Stimulated activated naive CD8-positive, alpha-beta T cell treated with anti-CD3 and anti-CD28 coated beads, Interleukin-15, amount 100 ng/mL, for 72 hours (primary cell): ENCODE measurements around the gene CUL7.
A peak's percentile ranks its signal among the peaks of the same experiment; 100 is the strongest.
"Not testable (repeated sequence)": the region's sequence is repeated elsewhere in the genome, so short reads cannot be mapped to it uniquely, and the experiment has no call there.

Experiments
- ATAC-seq: fragments of 150-1000 bp; cut with Tn5 transposase; 2 replicates; pipeline ENCODE4 v1.10.0; 2021; ENCODE audit warnings: mild to moderate bottlenecking, moderate library complexity
- DNase-seq, 2 donors: peaks; one replicate each; pipeline ENCODE4 v3.0.0; 2021 to 2022
- H3K27ac Mint-ChIP-seq, 2 donors: one replicate each; pipeline ENCODE4 v1.8.0; 2022; ENCODE audit warnings: mild to moderate bottlenecking in 2 of 2, mixed read lengths in 2 of 2, moderate library complexity in 2 of 2
- H3K27me3 Mint-ChIP-seq: one replicate; pipeline ENCODE4 v1.8.0; 2022; ENCODE audit warnings: mixed read lengths
- H3K4me1 Mint-ChIP-seq: one replicate; pipeline ENCODE4 v1.8.0; 2022; ENCODE audit warnings: mild to moderate bottlenecking, mixed read lengths
- H3K4me3 Mint-ChIP-seq, 2 donors: one replicate each; pipeline ENCODE4 v1.8.0; 2022; ENCODE audit warnings: mild to moderate bottlenecking in 2 of 2, mixed read lengths in 2 of 2, moderate library complexity in 1 of 2
- H3K9me3 Mint-ChIP-seq, 2 donors: one replicate each; pipeline ENCODE4 v1.8.0; 2022; ENCODE audit warnings: mixed read lengths in 2 of 2

Gene CUL7

GRCh38 chr6:43016176-43016942 lies 37.3 kb downstream of the CUL7 start:
- no peak for DNase-seq
- Mint-ChIP-seq H3K27me3 (no peaks in the 10 kb centered on the region), H3K4me3 (peak overlapping the region; percentile 38 to 40), H3K4me1 (peaks cover 78% of the 10 kb centered on the region), H3K9me3 (no peaks in the 10 kb centered on the region), H3K27ac (no peak overlapping the region)
- ATAC-seq: no peak

DNA sequence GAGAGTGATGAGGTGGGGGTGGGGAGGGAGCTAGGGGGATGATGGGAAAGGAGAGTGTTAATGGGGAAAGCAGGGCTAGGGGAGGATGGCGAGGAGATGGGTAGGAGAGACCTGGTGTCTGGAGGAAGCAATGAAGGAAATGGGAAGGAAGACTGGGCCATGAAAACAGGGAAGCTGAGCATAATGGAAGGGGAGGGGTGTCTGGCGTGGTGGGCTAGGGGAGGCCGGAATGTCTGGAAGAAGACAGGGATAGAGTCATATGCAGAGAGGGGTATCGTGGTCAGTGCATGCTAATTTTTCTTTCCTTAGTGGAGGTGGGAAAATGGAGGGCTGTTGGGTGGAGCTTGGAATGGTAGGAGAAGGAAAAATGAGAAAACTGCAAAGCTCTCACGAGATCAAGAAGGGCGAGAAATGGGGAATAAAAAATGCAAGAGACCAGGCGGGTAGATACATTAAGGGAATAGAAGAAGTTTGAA lies 39.2 kb downstream of the CUL7 start:
- H3K27ac Mint-ChIP-seq: peak overlapping the region; percentile 95 to 96
- no peaks in the 10 kb centered on the region for H3K9me3 Mint-ChIP-seq
- H3K4me1 Mint-ChIP-seq: peaks cover 77% of the 10 kb centered on the region
- ATAC-seq (no peak), DNase-seq (no peak)
- H3K4me3 Mint-ChIP-seq: peak overlapping the region; percentile 93 to 97
- H3K27me3 Mint-ChIP-seq: no peaks in the 10 kb centered on the region

DNA sequence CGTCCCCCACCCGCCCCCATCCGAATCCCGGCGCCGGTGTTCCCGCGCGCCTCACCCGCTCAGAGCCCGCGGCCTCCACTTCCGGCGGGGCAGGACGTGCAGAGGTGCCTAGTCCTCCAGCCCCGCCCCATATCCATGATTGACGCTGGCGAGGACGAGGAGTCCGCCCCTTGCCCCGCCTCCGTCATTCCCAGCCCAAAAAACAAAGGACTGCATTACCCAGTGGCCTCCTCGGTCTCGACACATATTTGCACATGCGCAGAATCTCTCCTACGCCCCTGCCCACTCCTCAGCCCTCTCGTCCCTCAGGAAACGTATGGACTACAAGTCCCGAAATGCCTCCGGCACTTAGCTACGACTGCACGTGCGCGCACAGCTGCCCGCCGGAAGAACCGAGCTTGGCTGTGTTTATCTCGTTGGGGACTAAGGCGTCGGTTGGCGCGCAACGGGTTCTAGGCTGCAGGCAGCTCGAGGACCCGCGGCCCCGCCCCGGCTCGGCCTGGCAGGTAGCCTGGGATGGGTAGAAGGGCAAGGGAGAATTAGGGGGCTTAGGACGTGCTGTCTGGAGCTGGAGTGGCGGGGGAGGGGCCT lies 39.7 kb downstream of the CUL7 start, which contains the start of the genes KLHDC3 and MEA1:
TSS of gene KLHDC3 (plus strand) at position 407 of the 591 bp plus-strand sequence. CDS start 2,944 bp downstream, outside the sequence.
TSS of gene MEA1 (minus strand) at position 104 of the 591 bp plus-strand sequence. CDS start 133 bp downstream, outside the sequence.
- Mint-ChIP-seq H3K4me3 (peak within 1 kb of the TSS; percentile 93 to 97), H3K27ac (peak within 1 kb of the TSS; percentile 95 to 97), H3K27me3 (no peaks in the 10 kb centered on the region), H3K9me3 (no peaks in the 10 kb centered on the region), H3K4me1 (peaks cover 77% of the 10 kb centered on the region)
- peak; percentile 94 for ATAC-seq
- peak; percentile 97 to 100 for DNase-seq

DNA sequence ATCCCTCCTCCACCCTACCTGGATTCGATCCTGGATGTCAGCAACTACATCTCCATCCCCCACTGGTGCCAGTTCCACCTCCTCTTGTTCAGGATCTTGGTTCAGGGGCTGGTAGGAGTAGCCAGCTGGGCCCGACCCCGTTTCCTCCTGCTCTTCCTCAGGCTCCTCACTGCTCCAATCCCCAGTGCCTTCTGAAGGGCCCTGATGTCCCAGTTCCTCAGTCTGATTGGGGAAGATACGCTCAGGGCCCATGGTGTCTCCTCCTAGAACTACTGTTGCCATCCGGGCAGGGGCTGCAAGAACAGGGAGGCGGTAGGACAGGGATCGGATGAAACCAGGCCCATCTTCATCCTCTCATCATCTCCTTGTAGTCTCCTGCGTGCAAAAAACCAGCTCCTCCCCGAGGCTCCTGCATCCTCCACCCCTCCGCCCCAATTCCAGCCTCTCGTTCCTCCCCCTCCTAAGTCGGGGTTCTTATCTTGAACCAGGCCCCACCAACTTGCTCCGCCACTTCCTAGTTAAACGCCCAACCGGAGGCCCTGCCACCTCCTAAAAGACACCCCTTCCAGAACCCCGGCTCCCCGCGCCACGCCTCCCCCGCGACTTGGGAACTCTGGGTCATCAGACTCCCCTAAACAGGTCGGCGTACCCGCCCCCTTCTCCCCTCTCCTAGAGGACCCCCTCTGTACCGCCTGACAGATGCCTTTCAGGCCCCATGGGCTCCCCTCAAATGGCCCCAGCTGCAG lies 40.4 kb downstream of the CUL7 start:
- Mint-ChIP-seq H3K27ac (peak overlapping the region; percentile 93 to 97), H3K9me3 (no peaks in the 10 kb centered on the region), H3K4me1 (peaks cover 76% of the 10 kb centered on the region), H3K27me3 (no peaks in the 10 kb centered on the region), H3K4me3 (peak overlapping the region; percentile 93 to 97)
- ATAC-seq (no peak), DNase-seq (no peak)

GRCh38 chr6:43012364-43012763 lies 41.3 kb downstream of the CUL7 start:
- ATAC-seq (no peak), DNase-seq (no peak)
- peaks cover 67% of the 10 kb centered on the region for H3K4me1 Mint-ChIP-seq
- peak overlapping the region; percentile 93 to 97 for H3K4me3 Mint-ChIP-seq
- H3K27me3 Mint-ChIP-seq: no peaks in the 10 kb centered on the region
- H3K27ac Mint-ChIP-seq: peak overlapping the region; percentile 12 to 77
- no peaks in the 10 kb centered on the region for H3K9me3 Mint-ChIP-seq

DNA sequence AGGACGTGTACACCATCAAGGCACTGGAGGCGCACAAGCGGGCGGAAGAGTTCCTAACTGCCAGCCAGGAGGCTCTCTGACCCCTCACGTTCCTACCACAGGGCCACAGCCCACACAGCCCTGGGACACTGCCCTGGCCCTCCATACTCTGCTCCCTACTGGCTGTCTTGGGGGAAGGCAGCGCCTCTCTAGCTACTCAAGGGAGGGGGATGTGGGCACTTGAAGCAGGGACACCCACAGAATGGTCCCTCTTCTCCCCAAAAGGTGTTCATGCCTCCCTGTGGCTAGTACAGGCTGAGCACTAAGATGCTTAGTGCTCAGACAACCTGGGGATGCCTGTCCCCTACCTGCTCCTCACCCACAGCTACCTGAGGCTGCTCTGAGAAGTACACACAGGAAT lies 42.4 kb downstream of the CUL7 start:
- no peak for DNase-seq
- no peak overlapping the region for H3K4me3 Mint-ChIP-seq
- peak overlapping the region in 1 of 2 donors; percentile 86 for H3K27ac Mint-ChIP-seq
- H3K4me1 Mint-ChIP-seq: peaks cover 55% of the 10 kb centered on the region
- ATAC-seq: no peak
- H3K27me3 Mint-ChIP-seq: no peaks in the 10 kb centered on the region
- no peaks in the 10 kb centered on the region for H3K9me3 Mint-ChIP-seq

DNA sequence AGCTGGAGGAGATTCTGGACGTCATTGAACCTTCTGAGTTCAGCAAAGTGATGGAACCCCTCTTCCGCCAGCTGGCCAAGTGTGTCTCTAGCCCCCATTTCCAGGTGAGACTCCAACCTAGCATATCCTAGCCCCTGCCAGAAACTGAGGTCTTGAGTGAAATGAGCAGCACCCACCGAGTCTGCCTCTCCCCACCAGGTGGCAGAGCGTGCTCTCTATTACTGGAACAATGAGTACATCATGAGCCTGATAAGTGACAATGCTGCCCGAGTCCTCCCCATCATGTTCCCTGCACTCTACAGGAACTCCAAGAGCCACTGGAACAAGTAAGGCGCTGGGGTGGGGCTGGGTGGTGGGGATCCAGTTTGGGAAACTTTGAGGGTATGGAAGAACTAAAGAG lies 44.5 kb downstream of the CUL7 start:
- peak in 1 of 2 donors; percentile 31 for DNase-seq

GRCh38 chr6:43007126-43007525 lies 46.5 kb downstream of the CUL7 start:
- ATAC-seq (no peak), DNase-seq (no peak)
- Mint-ChIP-seq H3K4me3 (no peak overlapping the region), H3K9me3 (no peaks in the 10 kb centered on the region), H3K27me3 (no peaks in the 10 kb centered on the region), H3K4me1 (peaks cover 20% of the 10 kb centered on the region), H3K27ac (peak overlapping the region in 1 of 2 donors; percentile 35)

More for the DNA sequence above, 44.5 kb downstream of the CUL7 start:
- Mint-ChIP-seq H3K27ac (no peak overlapping the region), H3K4me3 (no peak overlapping the region), H3K4me1 (peaks cover 40% of the 10 kb centered on the region), H3K9me3 (no peaks in the 10 kb centered on the region), H3K27me3 (no peaks in the 10 kb centered on the region)
- no peak for ATAC-seq

GRCh38 chr6:43006251-43006650 lies 47.4 kb downstream of the CUL7 start:
- H3K27ac Mint-ChIP-seq: peak overlapping the region in 1 of 2 donors; percentile 19

GRCh38 chr6:43005844-43006243 lies 47.8 kb downstream of the CUL7 start:
- Mint-ChIP-seq H3K9me3 (no peaks in the 10 kb centered on the region), H3K27ac (no peak overlapping the region), H3K27me3 (no peaks in the 10 kb centered on the region), H3K4me3 (no peak overlapping the region), H3K4me1 (peaks cover 7% of the 10 kb centered on the region)
- ATAC-seq (no peak), DNase-seq (no peak)

More at GRCh38 chr6:43006251-43006650, 47.4 kb downstream of the CUL7 start:
- H3K4me1 Mint-ChIP-seq: peaks cover 11% of the 10 kb centered on the region
- H3K27me3 Mint-ChIP-seq: no peaks in the 10 kb centered on the region
- H3K9me3 Mint-ChIP-seq: no peaks in the 10 kb centered on the region
- ATAC-seq (no peak), DNase-seq (no peak)
- no peak overlapping the region for H3K4me3 Mint-ChIP-seq

DNA sequence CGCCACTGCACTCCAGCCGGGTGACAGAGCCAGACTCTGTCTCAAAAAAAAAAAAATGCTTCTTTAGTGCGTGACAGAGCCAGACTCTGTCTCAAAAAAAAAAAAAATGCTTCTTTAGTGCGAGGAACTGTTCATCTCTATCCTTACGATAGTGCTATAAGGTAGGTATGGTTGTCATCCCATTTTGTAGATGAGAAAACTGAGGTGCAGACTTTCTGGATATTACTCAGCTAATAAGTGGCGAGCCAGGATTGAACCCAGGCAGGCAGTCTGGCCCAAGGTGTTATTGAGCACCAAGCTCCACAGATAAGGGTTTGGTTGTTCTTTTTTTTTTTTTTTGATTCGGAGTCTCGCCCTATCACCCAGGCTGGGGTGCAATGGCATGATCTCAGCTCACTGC lies 51.8 kb downstream of the CUL7 start:
- H3K4me3 Mint-ChIP-seq: no peak overlapping the region
- no peaks in the 10 kb centered on the region for H3K27me3 Mint-ChIP-seq
- no peak overlapping the region for H3K27ac Mint-ChIP-seq
- H3K4me1 Mint-ChIP-seq: no peaks in the 10 kb centered on the region
- ATAC-seq (no peak), DNase-seq (no peak)
- H3K9me3 Mint-ChIP-seq: no peaks in the 10 kb centered on the region

DNA sequence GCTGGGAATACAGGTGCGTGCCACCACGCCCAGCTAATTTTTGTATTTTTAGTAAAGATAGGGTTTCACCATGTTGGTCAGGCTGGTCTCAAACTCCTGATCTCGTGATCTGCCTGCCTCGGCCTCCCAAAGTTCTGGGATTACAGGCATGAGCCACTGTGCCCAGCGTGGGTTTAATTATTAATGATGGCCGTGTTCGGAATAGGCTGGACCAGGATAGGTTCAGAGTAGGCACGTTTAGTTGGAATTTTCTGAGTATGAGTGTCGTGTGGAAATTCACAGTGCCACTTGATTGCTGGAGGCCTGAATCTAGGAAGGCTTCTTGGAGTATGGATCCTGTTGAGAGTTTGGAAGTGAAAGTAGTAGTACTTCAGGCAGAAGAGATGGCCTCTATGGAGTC lies 55.4 kb downstream of the CUL7 start:
- H3K27me3 Mint-ChIP-seq, H3K9me3 Mint-ChIP-seq, ATAC-seq, H3K27ac Mint-ChIP-seq, H3K4me1 Mint-ChIP-seq, DNase-seq, H3K4me3 Mint-ChIP-seq: not testable (repeated sequence)

DNA sequence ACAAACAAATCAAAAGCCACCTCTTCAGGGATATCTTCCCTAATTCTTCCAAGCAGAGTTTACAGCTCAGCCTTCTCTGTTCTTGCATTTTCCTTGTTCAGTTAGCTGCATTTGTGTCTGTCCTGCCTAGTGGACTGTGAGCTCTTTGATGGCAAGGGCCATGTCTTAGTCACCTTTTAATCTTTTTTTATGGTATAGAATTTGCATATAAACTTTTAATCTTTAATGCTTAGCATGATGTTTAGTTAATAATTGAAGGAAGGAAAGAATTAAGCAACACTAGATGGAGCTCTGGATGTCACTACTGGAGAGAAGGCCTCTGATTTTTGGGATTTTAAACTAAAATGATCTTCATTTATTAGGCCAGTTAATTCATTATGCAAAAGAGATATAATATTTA lies 57.1 kb downstream of the CUL7 start:
- Mint-ChIP-seq H3K27ac (no peak overlapping the region), H3K4me1 (peaks cover 10% of the 10 kb centered on the region), H3K27me3 (no peaks in the 10 kb centered on the region)

GRCh38 chr6:42993445-42993844 lies 60.2 kb downstream of the CUL7 start:
- H3K27me3 Mint-ChIP-seq: no peaks in the 10 kb centered on the region
- DNase-seq (no peak), ATAC-seq (no peak)
- H3K4me3 Mint-ChIP-seq: no peak overlapping the region
- no peaks in the 10 kb centered on the region for H3K9me3 Mint-ChIP-seq
- peaks cover 17% of the 10 kb centered on the region for H3K4me1 Mint-ChIP-seq
- no peak overlapping the region for H3K27ac Mint-ChIP-seq

More for the DNA sequence above, 57.1 kb downstream of the CUL7 start:
- no peak for ATAC-seq
- no peak for DNase-seq
- no peak overlapping the region for H3K4me3 Mint-ChIP-seq
- H3K9me3 Mint-ChIP-seq: no peaks in the 10 kb centered on the region

- Mint-ChIP-seq H3K4me3 (no peak overlapping the region), H3K27ac (no peak overlapping the region), H3K27me3 (no peaks in the 10 kb centered on the region), H3K4me1 (peaks cover 45% of the 10 kb centered on the region), H3K9me3 (no peaks in the 10 kb centered on the region)
- ATAC-seq: no peak
- no peak for DNase-seq
These were observed 63.7 kb downstream of the CUL7 start for GRCh38 chr6:42989923-42990322.
